BLaER1 (cell line): ENCODE data around the gene RAB11FIP4.

Experiments
- H3K27ac ChIP-seq: shearing (Covaris generic); formaldehyde crosslinking; 2 replicates; pipeline ENCODE4 v1.8.1; 2022
- H3K27me3 ChIP-seq: shearing (Covaris generic); formaldehyde crosslinking; 2 replicates; pipeline ENCODE4 v1.8.1; 2022
- H3K36me3 ChIP-seq: shearing (Covaris generic); formaldehyde crosslinking; 2 replicates; pipeline ENCODE4 v1.8.1; 2022
- H3K4me1 ChIP-seq: shearing (Covaris generic); formaldehyde crosslinking; 2 replicates; pipeline ENCODE4 v1.8.1; 2022
- H3K4me2 ChIP-seq: shearing (Covaris generic); formaldehyde crosslinking; 2 replicates; pipeline ENCODE4 v1.8.1; 2022
- H3K4me3 ChIP-seq: shearing (Covaris generic); formaldehyde crosslinking; 2 replicates; pipeline ENCODE4 v1.8.1; 2022
- H3K9ac ChIP-seq: shearing (Covaris generic); formaldehyde crosslinking; 2 replicates; pipeline ENCODE4 v1.8.1; 2022
- H3K9me3 ChIP-seq: shearing (Covaris generic); formaldehyde crosslinking; 2 replicates; pipeline ENCODE4 v1.8.1; 2022
- H4K20me1 ChIP-seq: shearing (Covaris generic); formaldehyde crosslinking; 2 replicates; pipeline ENCODE4 v1.8.1; 2022
- Cebpa-rat ChIP-seq: shearing (Covaris generic); IDR thresholded peaks from 2 replicates; pipeline ENCODE4 v1.8.1; 2022

Gene RAB11FIP4

DNA sequence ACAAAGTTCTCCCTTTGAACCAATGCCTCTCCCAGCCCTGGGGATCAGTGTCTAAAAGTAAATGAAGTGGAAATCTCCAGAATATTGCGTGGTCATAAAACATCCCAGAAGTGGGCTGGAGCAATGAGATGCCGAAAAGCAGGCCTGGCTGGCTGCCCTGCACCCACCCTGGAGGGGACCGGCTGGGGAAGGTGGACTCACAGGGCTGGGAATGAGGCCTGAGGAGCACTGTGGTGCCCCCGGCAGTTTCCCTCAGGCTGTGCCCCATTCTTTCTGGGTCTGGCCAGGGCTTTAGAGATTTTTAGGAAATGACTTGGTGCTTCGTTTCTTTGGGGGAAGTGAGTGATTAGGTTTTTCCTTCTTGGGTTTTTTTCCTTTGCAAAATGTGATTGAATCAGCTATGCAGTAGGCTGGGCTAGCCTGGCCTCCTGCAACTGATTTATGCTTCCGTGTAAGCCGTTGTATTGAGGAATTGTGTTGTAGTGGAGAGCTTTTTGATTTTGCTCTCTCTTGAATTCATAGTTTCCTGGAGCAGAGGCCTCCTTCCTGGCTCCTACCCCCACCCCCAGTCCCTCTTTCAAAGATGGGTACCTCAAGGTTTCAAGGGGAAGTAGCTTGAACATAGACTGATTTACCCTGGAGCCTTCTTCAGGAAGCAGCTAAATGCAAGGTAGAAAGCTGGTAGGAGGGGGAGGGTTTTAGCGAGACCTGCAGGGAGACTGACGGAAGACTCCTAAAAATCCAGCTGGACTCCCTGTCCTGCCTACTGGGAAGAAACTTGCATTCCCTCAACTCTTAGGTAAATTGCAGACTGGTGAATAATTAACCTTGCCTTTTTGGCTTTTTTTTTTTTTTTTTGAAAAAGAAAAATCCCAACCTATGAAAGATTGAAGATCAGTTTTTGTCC lies 170.2 kb downstream of the RAB11FIP4 start:
- Histone ChIP-seq H3K4me3 (peak overlapping the region; percentile 31; the same call in 1 of the 2 replicates), H3K4me2 (peak overlapping the region; percentile 96), H3K4me1 (peaks cover 79% of the 10 kb centered on the region), H3K27ac (peak overlapping the region; percentile 47; the same call in 1 of the 2 replicates), H3K36me3 (no peaks in the 10 kb centered on the region), H3K9me3 (no peaks in the 10 kb centered on the region), H4K20me1 (no peaks in the 10 kb centered on the region), H3K9ac (peak overlapping the region; percentile 59; the same call in 1 of the 2 replicates), H3K27me3 (no peaks in the 10 kb centered on the region)
- TF ChIP-seq Cebpa-rat: no peak

DNA sequence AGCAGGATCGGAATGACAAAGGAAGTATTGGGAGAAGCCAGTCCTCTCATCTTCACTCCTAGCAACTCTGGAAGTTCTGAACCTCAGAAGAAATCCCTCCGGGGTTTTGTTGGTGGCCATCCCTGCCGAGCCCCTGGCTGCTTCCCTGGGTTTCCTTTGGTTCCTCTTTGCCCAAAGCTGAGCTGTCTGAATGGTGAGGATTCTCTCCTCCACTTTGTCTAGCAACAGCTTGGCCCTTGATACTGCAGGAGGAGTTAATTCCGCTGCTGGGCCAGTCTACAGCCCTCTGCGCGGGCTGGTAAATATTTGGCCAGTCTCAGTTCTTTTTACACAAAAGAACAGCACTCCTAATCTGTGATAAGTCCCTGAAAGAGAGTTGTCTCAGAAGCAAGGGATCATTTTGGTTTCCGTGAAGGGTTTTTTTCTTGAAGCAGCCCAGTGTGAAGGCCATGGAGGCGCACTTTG lies 170.9 kb downstream of the RAB11FIP4 start:
- H3K9ac ChIP-seq: no peak overlapping the region
- H3K4me2 ChIP-seq: peak overlapping the region; percentile 96

DNA sequence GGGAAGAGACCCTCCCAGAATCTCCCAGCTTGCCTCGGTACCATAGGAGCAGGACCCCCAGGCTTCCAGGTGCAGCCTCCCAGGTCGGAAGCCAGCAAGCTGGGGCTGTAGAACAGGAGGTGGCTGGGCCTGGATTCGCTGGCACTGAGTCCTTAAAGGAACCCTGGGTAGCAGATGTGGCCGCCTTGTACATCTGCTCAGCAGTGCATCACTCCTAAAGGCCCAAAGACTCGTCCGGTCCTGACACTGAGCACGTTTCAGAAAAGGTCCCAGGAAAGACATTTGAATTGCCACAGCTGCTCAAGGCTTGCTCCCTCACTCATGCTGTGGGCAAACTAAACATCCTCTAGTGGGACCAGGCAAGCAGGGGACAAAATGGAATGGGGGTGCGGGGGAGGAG lies 172.8 kb downstream of the RAB11FIP4 start:
- Histone ChIP-seq H3K4me1 (peaks cover 95% of the 10 kb centered on the region), H3K27me3 (no peaks in the 10 kb centered on the region), H3K9me3 (no peaks in the 10 kb centered on the region), H3K36me3 (no peaks in the 10 kb centered on the region), H3K4me2 (peak overlapping the region; percentile 93), H3K27ac (peak overlapping the region; percentile 76; the same call in 1 of the 2 replicates), H3K9ac (no peak overlapping the region), H4K20me1 (peaks cover 6% of the 10 kb centered on the region; the same call in 1 of the 2 replicates), H3K4me3 (no peak overlapping the region)
- no peak for TF ChIP-seq Cebpa-rat

More for the DNA sequence above, 170.9 kb downstream of the RAB11FIP4 start:
- H4K20me1 ChIP-seq: no peaks in the 10 kb centered on the region
- peaks cover 86% of the 10 kb centered on the region for H3K4me1 ChIP-seq
- H3K27ac ChIP-seq: peak overlapping the region; percentile 47
- H3K36me3 ChIP-seq: no peaks in the 10 kb centered on the region
- no peaks in the 10 kb centered on the region for H3K27me3 ChIP-seq
- no peaks in the 10 kb centered on the region for H3K9me3 ChIP-seq
- no peak for TF ChIP-seq Cebpa-rat
- no peak overlapping the region for H3K4me3 ChIP-seq

DNA sequence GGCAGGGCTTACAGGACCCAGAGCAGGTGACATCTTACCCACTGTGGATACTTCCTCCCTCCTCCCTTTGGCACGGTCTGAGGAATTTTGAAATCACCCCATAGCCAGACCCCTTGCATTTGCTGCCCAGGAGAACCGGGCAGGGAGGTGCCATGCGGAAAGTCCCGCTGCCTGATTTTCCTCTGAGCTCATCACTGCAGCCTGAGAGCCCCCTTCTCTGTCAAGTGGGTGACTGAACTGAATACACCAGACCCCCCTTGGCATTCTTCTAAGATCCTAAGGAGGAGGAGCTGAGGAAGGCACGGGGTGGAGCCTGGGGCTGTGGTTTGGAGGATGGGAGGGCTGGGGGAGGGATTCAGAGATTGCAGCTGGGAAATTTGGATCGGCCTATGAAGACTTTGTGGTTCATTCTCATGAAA lies 173.4 kb downstream of the RAB11FIP4 start:
- Histone ChIP-seq H3K9ac (peak overlapping the region; percentile 64; the same call in 1 of the 2 replicates), H3K4me1 (peaks cover 95% of the 10 kb centered on the region), H3K27me3 (no peaks in the 10 kb centered on the region)

DNA sequence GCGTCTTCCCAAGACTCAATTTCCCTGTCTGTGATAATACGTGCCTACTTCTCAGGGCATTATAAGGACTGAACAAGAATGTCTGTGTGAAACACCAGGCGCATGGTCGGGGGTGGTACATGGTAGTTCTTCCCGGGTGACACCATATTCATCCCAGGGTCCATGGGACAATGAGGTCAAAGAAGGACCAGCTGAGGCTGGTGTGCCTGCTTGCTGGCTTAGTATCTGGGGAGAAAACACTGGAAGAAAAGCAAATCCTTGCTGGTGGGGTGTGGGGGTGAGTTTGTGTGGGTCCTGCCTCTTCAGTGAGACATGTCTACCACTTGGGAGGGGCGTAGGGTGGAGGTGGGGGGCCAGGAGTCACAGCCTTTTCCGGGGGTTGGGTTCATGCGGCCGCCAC lies 174.2 kb downstream of the RAB11FIP4 start:
- no peaks in the 10 kb centered on the region for H3K27me3 ChIP-seq
- H3K9ac ChIP-seq: peak overlapping the region; percentile 64; the same call in 1 of the 2 replicates
- peak overlapping the region; percentile 93 for H3K4me2 ChIP-seq
- H4K20me1 ChIP-seq: peaks cover 6% of the 10 kb centered on the region; the same call in 1 of the 2 replicates
- H3K27ac ChIP-seq: peak overlapping the region; percentile 76
- H3K9me3 ChIP-seq: no peaks in the 10 kb centered on the region
- peaks cover 91% of the 10 kb centered on the region for H3K4me1 ChIP-seq
- TF ChIP-seq Cebpa-rat: no peak
- no peak overlapping the region for H3K4me3 ChIP-seq
- H3K36me3 ChIP-seq: no peaks in the 10 kb centered on the region

More for the DNA sequence above, 173.4 kb downstream of the RAB11FIP4 start:
- no peak for TF ChIP-seq Cebpa-rat
- no peaks in the 10 kb centered on the region for H3K36me3 ChIP-seq
- H4K20me1 ChIP-seq: peaks cover 6% of the 10 kb centered on the region; the same call in 1 of the 2 replicates
- peak overlapping the region; percentile 76 for H3K27ac ChIP-seq
- no peak overlapping the region for H3K4me3 ChIP-seq
- peak overlapping the region; percentile 93 for H3K4me2 ChIP-seq
- no peaks in the 10 kb centered on the region for H3K9me3 ChIP-seq

DNA sequence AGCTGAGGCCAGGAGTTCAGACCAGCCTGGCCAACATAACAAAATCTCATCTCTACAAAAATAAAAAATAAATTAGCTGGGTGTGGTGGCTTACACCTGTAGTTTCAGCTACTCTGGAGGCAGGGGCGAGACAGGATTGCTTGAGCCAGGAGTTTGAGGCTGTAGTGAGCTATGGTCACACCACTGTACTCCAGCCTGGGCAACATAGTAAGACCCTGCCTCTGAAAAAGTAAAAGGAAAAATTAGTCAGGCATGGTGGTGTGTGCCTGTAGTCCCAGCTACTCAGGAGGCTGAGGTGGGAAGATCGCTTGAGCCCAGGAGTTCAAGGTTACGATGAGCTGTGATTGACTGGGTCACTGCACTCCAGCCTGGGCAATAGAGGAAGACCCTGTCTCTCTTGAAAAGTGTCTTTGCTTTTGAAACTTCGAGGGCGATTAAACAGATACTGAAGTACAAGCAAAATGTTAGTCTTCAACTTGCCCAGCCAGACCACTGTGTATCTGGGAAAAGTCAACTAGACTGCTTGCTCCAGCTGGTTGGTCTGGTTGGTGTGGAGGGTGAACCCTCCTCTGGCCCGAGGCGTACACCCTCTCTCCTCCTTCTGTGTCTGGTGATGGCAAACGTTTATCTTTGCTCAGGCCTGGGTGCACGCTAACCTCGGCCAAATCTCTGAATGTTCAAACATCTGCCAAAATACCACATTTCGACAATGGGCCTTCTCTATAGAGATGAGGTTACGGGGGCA lies 174.9 kb downstream of the RAB11FIP4 start:
- H3K4me2 ChIP-seq: peak overlapping the region; percentile 93
- no peak overlapping the region for H3K9ac ChIP-seq
- peaks cover 11% of the 10 kb centered on the region; the same call in 1 of the 2 replicates for H4K20me1 ChIP-seq
- no peaks in the 10 kb centered on the region for H3K27me3 ChIP-seq
- no peaks in the 10 kb centered on the region for H3K9me3 ChIP-seq
- H3K36me3 ChIP-seq: no peaks in the 10 kb centered on the region
- peak overlapping the region; percentile 76 for H3K27ac ChIP-seq
- peaks cover 84% of the 10 kb centered on the region for H3K4me1 ChIP-seq
- no peak for TF ChIP-seq Cebpa-rat
- no peak overlapping the region for H3K4me3 ChIP-seq

DNA sequence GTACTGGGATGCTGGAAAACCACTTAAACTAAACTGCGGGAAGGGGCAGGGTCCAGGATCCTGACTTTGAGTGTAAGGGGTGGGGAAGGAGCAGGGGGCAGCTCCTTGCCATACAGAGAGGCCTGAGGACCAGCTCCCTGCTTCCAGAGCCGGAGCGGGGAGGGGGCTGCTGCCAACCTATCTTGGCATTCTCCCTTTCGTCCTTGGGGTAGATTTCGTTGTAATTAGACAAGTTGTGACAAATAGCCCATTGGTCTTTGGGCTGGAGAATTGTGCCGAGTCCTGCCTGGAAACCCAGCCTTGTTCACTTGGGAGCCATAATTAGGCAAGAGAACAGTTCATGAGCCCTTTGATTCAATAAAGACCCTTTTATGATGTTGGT lies 175.5 kb downstream of the RAB11FIP4 start:
- peak overlapping the region; percentile 93 for H3K4me2 ChIP-seq
- no peaks in the 10 kb centered on the region for H3K36me3 ChIP-seq
- peak overlapping the region; percentile 70; the same call in 1 of the 2 replicates for H3K9ac ChIP-seq
- 0 out of 2 replicates have a peak overlapping the region, but pooled peaks have one; percentile 56 for H3K4me3 ChIP-seq
- peaks cover 15% of the 10 kb centered on the region; the same call in 1 of the 2 replicates for H4K20me1 ChIP-seq
- no peak for TF ChIP-seq Cebpa-rat
- H3K27ac ChIP-seq: peak overlapping the region; percentile 75
- H3K9me3 ChIP-seq: no peaks in the 10 kb centered on the region
- H3K27me3 ChIP-seq: no peaks in the 10 kb centered on the region
- peaks cover 78% of the 10 kb centered on the region for H3K4me1 ChIP-seq

DNA sequence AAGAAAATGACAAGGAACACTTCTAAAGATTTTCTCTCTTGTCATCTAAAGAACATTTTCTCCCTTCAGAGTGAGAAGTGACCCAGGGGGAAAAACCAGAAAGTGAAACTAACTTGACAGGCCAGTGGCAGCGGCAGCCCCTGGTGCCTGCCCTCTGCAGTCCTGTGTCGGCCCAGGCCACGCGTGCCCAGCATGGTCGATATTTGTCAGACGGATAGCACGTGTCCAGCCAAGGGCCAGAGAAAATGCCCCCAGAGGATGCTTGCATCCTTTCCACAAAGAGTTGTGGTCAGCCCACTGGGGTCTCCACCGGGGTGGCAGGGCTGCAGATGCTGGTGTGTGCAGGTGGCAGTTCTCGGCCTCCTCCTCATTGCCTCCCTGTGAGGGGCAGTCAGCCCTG lies 176.6 kb downstream of the RAB11FIP4 start:
- H3K4me3 ChIP-seq: peak overlapping the region; percentile 56
- H3K9me3 ChIP-seq: no peaks in the 10 kb centered on the region
- peaks cover 19% of the 10 kb centered on the region; the same call in 1 of the 2 replicates for H4K20me1 ChIP-seq
- peaks cover 69% of the 10 kb centered on the region for H3K4me1 ChIP-seq
- H3K27me3 ChIP-seq: no peaks in the 10 kb centered on the region
- no peaks in the 10 kb centered on the region for H3K36me3 ChIP-seq
- peak overlapping the region; percentile 70 for H3K9ac ChIP-seq
- peak overlapping the region; percentile 93 for H3K4me2 ChIP-seq
- TF ChIP-seq Cebpa-rat: no peak
- peak overlapping the region; percentile 75 for H3K27ac ChIP-seq

DNA sequence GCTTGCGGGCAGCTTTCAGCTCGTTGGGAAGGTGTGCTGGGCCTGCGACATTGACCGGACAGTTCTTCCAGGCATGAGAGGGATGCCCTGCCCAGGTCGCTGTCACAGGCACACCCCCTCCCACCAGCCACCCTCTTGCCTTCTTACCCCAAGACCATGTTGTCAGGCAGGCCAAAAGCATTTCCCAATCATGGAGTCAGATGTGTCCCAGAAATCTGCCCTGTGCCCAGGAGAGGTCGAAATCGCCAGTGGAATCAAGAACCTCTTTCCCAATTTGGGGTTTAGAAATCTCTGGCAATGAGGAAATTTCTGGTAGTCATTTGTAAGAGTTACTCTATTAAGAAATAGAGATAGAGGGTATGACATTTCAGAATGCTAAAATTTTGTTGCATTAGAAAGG lies 177.1 kb downstream of the RAB11FIP4 start:
- Histone ChIP-seq H3K27ac (peak overlapping the region; percentile 75), H3K4me3 (peak overlapping the region; percentile 56), H3K4me1 (peaks cover 73% of the 10 kb centered on the region)

More for the DNA sequence above, 177.1 kb downstream of the RAB11FIP4 start:
- TF ChIP-seq Cebpa-rat: no peak
- Histone ChIP-seq H3K36me3 (no peaks in the 10 kb centered on the region), H3K4me2 (peak overlapping the region; percentile 93), H3K9ac (peak overlapping the region; percentile 70), H4K20me1 (peaks cover 24% of the 10 kb centered on the region; the same call in 1 of the 2 replicates), H3K9me3 (no peaks in the 10 kb centered on the region), H3K27me3 (no peaks in the 10 kb centered on the region)
